Mesendoderm (in vitro differentiated cells): Measurements from ENCODE around the gene ANKS1B.

Source experiments
- DNase-seq: peaks from one replicate; pipeline ENCODE4 v3.0.0; 2013
- H2AK5ac ChIP-seq: 2 replicates; pipeline ENCODE4 v1.6.1; 2013; ENCODE audit warnings: low read length, inconsistent platforms
- H2BK120ac ChIP-seq: 2 replicates; pipeline ENCODE4 v1.6.1; 2013; ENCODE audit warnings: low read depth, mild to moderate bottlenecking, low read length, moderate library complexity, mixed read lengths
- H2BK15ac ChIP-seq: replicated peaks from 2 replicates; pipeline ENCODE4 v1.6.1; 2013; ENCODE audit warnings: low read depth, mild to moderate bottlenecking, moderate library complexity
- H2BK5ac ChIP-seq: 2 replicates; pipeline ENCODE4 v1.6.1; 2013; ENCODE audit warnings: low read length, inconsistent platforms
- H3K18ac ChIP-seq: 2 replicates; pipeline ENCODE4 v1.6.1; 2013; ENCODE audit warnings: mild to moderate bottlenecking, low read length, mixed read lengths
- H3K23ac ChIP-seq: one replicate; pipeline ENCODE4 v1.6.1; 2013; ENCODE audit warnings: low read length
- H3K27ac ChIP-seq: 2 replicates; pipeline ENCODE4 v1.5.1; 2013; ENCODE audit warnings: low read depth, mild to moderate bottlenecking, inconsistent platforms, low read length, moderate library complexity
- H3K27me3 ChIP-seq: 2 replicates; pipeline ENCODE4 v1.6.1; 2013; ENCODE audit warnings: low read length, control low read depth, mild to moderate bottlenecking, inconsistent platforms; ENCODE audit not compliant: insufficient read depth, poor library complexity
- H3K36me3 ChIP-seq: 2 replicates; pipeline ENCODE4 v1.6.1; 2013; ENCODE audit warnings: low read length, inconsistent platforms; ENCODE audit not compliant: control insufficient read depth, insufficient read depth
- H3K4ac ChIP-seq: one replicate; pipeline ENCODE4 v1.6.1; 2013; ENCODE audit warnings: low read depth, mild to moderate bottlenecking, low read length, moderate library complexity
- H3K4me1 ChIP-seq: 2 replicates; pipeline ENCODE4 v1.6.1; 2013; ENCODE audit warnings: low read depth, low read length, inconsistent platforms; ENCODE audit not compliant: control insufficient read depth
- H3K4me2 ChIP-seq: 2 replicates; pipeline ENCODE4 v1.6.1; 2013; ENCODE audit warnings: low read length
- H3K4me3 ChIP-seq: 2 replicates; pipeline ENCODE4 v1.5.1; 2013; ENCODE audit warnings: mild to moderate bottlenecking, low read length
- H3K56ac ChIP-seq: one replicate; pipeline ENCODE4 v1.6.1; 2013; ENCODE audit warnings: low read length
- H3K79me1 ChIP-seq: 2 replicates; pipeline ENCODE4 v1.6.1; 2013; ENCODE audit warnings: low read length, inconsistent platforms
- H3K79me2 ChIP-seq: 2 replicates; pipeline ENCODE4 v1.6.1; 2013; ENCODE audit warnings: mild to moderate bottlenecking, low read length; ENCODE audit not compliant: control insufficient read depth, insufficient read depth
- H3K9ac ChIP-seq: 2 replicates; pipeline ENCODE4 v1.6.1; 2013; ENCODE audit warnings: low read length, inconsistent platforms
- H4K5ac ChIP-seq: one replicate; pipeline ENCODE4 v1.6.1; 2013; ENCODE audit warnings: low read length
- H4K8ac ChIP-seq: one replicate; pipeline ENCODE4 v1.6.1; 2013; ENCODE audit warnings: low read depth, mild to moderate bottlenecking, control low read depth, low read length, moderate library complexity
- WGBS: extraction: QIAGEN DNeasy Blood & Tissue Kit; methylation state at CpG from one replicate; pipeline ENCODE4 v1.1.7; 2013; ENCODE audit warnings: low lambda C conversion rate, missing lambda C conversion rate; ENCODE audit not compliant: insufficient coverage; ENCODE audit errors: extremely low coverage; 5-methylcytosine and 5-hydroxymethylcytosine counted together

ANKS1B gene

GRCh38 chr12:98709022-98709421, 1275.7 kb downstream of the ANKS1B start:
- Histone ChIP-seq H3K79me1 (no peaks in the 10 kb centered on the region), H3K56ac (no peak overlapping the region), H3K79me2 (no peaks in the 10 kb centered on the region), H2BK15ac (no peak overlapping the region), H3K23ac (no peak overlapping the region), H3K9ac (no peak overlapping the region), H3K18ac (no peak overlapping the region), H4K5ac (no peak overlapping the region), H3K36me3 (no peaks in the 10 kb centered on the region), H3K27ac (no peak overlapping the region), H3K4me3 (no peak overlapping the region), H2AK5ac (no peak overlapping the region), H3K4me2 (no peak overlapping the region), H3K27me3 (no peaks in the 10 kb centered on the region), H2BK120ac (no peak overlapping the region), H4K8ac (no peak overlapping the region), H3K4me1 (no peaks in the 10 kb centered on the region), H2BK5ac (no peak overlapping the region), H3K4ac (no peak overlapping the region)
- no CpG with 5 or more reads among the region's 1 CpG for WGBS
- no peak for DNase-seq

- Histone ChIP-seq H2BK15ac (no peak overlapping the region), H3K4ac (no peak overlapping the region)
These were observed 1283.6 kb downstream of the ANKS1B start for GRCh38 chr12:98701166-98701565.

GRCh38 chr12:98699586-98699985, 1285.2 kb downstream of the ANKS1B start:
- no peak overlapping the region for H3K27ac ChIP-seq
- H3K4ac ChIP-seq = no peak overlapping the region
- no CpG with 5 or more reads among the region's 3 CpGs for whole genome bisulfite sequencing
- H3K79me2 ChIP-seq = no peaks in the 10 kb centered on the region
- H2BK120ac ChIP-seq = no peak overlapping the region
- no peak overlapping the region for H2BK15ac ChIP-seq
- H3K56ac ChIP-seq = no peak overlapping the region
- H4K5ac ChIP-seq = no peak overlapping the region
- no peak overlapping the region for H3K4me3 ChIP-seq
- H3K79me1 ChIP-seq = no peaks in the 10 kb centered on the region
- no peak overlapping the region for H3K18ac ChIP-seq
- H3K4me2 ChIP-seq = no peak overlapping the region
- H4K8ac ChIP-seq = no peak overlapping the region
- peaks cover 3% of the 10 kb centered on the region for H3K4me1 ChIP-seq
- no peak overlapping the region for H3K9ac ChIP-seq
- no peak overlapping the region for H2BK5ac ChIP-seq
- H2AK5ac ChIP-seq = no peak overlapping the region
- peaks cover 2% of the 10 kb centered on the region for H3K36me3 ChIP-seq
- H3K27me3 ChIP-seq = no peaks in the 10 kb centered on the region
- H3K23ac ChIP-seq = no peak overlapping the region
- no peak for DNase-seq

More at GRCh38 chr12:98701166-98701565, 1283.6 kb downstream of the ANKS1B start:
- peaks cover 2% of the 10 kb centered on the region for H3K36me3 ChIP-seq
- H2BK120ac ChIP-seq = no peak overlapping the region
- no peaks in the 10 kb centered on the region for H3K27me3 ChIP-seq
- no peak overlapping the region for H4K8ac ChIP-seq
- H3K79me2 ChIP-seq = no peaks in the 10 kb centered on the region
- no CpG with 5 or more reads among the region's 1 CpG for WGBS
- DNase-seq = no peak
- no peak overlapping the region for H3K4me2 ChIP-seq
- no peaks in the 10 kb centered on the region for H3K79me1 ChIP-seq
- H3K23ac ChIP-seq = no peak overlapping the region
- no peak overlapping the region for H2BK5ac ChIP-seq
- H3K4me3 ChIP-seq = no peak overlapping the region
- no peak overlapping the region for H3K27ac ChIP-seq
- no peak overlapping the region for H3K9ac ChIP-seq
- H3K56ac ChIP-seq = no peak overlapping the region
- no peaks in the 10 kb centered on the region for H3K4me1 ChIP-seq
- no peak overlapping the region for H4K5ac ChIP-seq
- H2AK5ac ChIP-seq = no peak overlapping the region
- H3K18ac ChIP-seq = no peak overlapping the region

GRCh38 chr12:98698603-98699463, 1285.9 kb downstream of the ANKS1B start:
- Histone ChIP-seq H3K36me3 (peaks cover 2% of the 10 kb centered on the region), H3K4ac (no peak overlapping the region), H3K4me3 (no peak overlapping the region), H3K23ac (no peak overlapping the region), H4K8ac (no peak overlapping the region), H3K56ac (no peak overlapping the region), H2BK120ac (no peak overlapping the region), H2BK15ac (no peak overlapping the region), H3K27ac (no peak overlapping the region), H3K27me3 (no peaks in the 10 kb centered on the region), H4K5ac (no peak overlapping the region), H3K9ac (no peak overlapping the region), H3K79me2 (no peaks in the 10 kb centered on the region), H3K4me2 (no peak overlapping the region), H3K79me1 (no peaks in the 10 kb centered on the region), H2AK5ac (no peak overlapping the region), H3K4me1 (peaks cover 3% of the 10 kb centered on the region), H2BK5ac (no peak overlapping the region), H3K18ac (no peak overlapping the region)
- WGBS = no CpG with 5 or more reads among the region's 6 CpGs
- DNase-seq = peak; percentile 81

- Histone ChIP-seq H3K18ac (no peak overlapping the region), H3K4me3 (no peak overlapping the region), H3K4ac (no peak overlapping the region), H3K79me2 (no peaks in the 10 kb centered on the region), H3K36me3 (peaks cover 2% of the 10 kb centered on the region), H3K9ac (no peak overlapping the region), H3K4me2 (no peak overlapping the region), H3K27ac (no peak overlapping the region), H3K79me1 (no peaks in the 10 kb centered on the region), H3K4me1 (peaks cover 3% of the 10 kb centered on the region), H4K5ac (no peak overlapping the region), H2BK5ac (no peak overlapping the region), H4K8ac (no peak overlapping the region), H2BK15ac (no peak overlapping the region), H3K56ac (no peak overlapping the region), H3K27me3 (no peaks in the 10 kb centered on the region), H2BK120ac (no peak overlapping the region), H3K23ac (no peak overlapping the region), H2AK5ac (no peak overlapping the region)
- WGBS = no CpG with 5 or more reads among the region's 2 CpGs
- no peak for DNase-seq
These were observed 1287.5 kb downstream of the ANKS1B start for GRCh38 chr12:98697209-98697608.
